Activated CD4-positive, alpha-beta T cell treated with anti-CD3 and anti-CD28 coated beads, Interleukin-2, amount 50 U/mL, for 4 hours (primary cell): ENCODE measurements around the gene VWF.
A peak's percentile ranks its signal among the peaks of the same experiment; 100 is the strongest.
"Not testable (repeated sequence)": the region's sequence is repeated elsewhere in the genome, so short reads cannot be mapped to it uniquely, and the experiment has no call there.

Experiments
- DNase-seq, 2 experiments: peaks; one replicate each; pipeline ENCODE4 v3.0.0-alpha.2; 2020

VWF gene

GRCh38 chr12:6029401-6029800, 95.1 kb downstream of the VWF start:
- DNase-seq, result no peak

DNA sequence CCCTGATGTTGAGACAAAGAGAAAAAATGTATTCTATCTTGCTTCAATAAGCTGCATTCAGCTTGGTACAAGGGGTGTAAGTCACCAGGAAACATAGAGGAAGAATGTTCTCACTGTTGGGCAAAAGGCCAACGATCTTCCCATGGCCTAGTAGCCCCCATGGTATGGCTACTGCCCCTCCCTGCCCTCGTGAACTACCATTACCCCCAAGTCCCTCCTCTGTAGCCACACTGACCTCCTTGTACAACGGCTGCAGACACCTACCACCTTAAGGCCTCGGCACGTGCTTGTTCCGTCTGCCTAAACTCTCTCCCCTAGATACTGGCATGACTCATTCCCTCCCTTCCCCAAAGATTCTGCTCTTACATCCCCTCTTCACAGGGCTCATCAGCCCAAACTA, 97.5 kb downstream of the VWF start:
- DNase-seq, result no peak

DNA sequence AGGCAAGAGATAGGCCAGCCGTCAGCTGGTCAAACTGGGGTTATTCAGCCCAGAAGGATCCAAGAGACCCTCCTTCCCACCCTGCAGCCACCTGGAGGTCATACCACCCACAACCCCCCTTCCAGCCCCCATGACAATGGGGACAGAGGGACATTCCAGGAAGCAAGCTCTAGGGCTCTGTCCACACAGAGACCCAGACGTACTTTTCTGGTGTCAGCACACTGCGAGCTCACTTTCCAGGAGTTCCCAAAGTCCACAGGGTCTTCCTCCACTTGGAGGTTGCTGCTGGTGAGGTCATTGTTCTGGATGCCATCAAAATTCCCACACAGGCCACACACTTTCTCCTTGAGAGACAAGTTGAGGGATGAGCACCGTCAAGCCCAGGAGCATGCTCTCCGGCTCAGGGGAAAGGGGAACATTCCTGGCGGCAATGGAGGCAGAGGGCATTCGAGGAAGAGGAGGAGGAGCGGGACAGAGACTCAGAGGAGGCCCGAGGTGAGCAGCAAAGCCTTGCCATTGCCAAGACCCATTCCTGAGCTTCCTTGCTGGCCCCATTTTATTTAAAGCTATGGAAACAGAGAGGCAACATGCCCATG, 98.7 kb downstream of the VWF start:
- DNase-seq, result not testable (repeated sequence)

DNA sequence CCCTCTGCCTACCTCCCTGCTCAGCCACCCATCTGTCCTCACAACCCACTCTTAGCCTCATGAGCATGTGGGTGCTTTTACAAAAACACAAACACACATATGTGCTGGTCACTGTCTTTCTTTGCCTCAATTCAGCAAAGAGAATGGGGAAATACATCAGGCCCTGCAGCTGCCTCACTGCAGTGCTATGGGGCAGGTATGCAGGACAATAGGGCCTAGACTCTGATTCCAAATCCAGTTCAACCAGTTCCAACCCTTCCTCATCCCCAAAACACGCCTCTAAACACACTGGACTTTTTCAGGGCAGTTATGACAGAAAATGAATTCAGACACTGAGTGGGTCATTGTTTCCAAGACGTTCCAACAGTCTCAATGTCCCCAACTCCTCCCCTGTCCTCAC, 100.4 kb downstream of the VWF start:
- not testable (repeated sequence) for DNase-seq

DNA sequence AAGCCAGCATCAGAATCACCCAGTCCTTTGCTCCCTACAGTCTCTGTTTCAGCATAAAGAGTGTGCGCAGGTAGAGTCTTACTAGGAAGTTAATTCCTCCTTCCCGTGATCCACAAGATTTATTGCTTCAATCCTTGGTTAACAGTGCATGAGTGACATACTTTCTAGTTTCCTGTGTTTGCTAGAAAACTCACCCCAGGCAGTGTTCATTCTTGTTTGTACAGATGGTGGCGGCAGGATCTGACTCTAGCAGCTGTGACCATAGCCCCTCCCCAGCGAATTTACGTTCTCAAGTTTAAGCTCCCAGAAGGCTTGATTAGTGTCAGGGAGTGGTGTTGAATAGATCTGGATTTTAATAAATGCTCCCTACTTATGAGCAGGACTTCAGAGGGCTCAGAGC, 103.5 kb downstream of the VWF start:
- no peak for DNase-seq

DNA sequence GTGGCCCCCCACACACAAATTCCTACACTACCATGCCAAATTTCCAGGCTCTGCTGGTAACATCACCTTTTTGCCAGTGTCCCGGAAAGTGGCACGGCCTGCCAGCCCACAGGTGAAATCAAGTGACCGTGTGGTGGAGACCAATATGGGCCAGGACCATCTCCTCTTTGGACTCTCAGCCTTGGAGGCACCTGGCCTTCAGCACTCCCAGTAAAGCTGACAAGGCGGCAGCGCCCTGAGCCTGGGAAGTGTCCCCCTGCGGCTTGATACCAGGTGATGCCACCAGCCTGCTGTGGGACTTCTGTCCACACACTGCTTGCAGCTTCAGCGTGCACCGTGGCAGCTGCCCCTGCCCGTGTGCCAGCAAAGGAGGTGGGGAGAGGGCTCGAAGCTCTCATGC, 104.0 kb downstream of the VWF start:
- DNase-seq, result not testable (repeated sequence)

DNA sequence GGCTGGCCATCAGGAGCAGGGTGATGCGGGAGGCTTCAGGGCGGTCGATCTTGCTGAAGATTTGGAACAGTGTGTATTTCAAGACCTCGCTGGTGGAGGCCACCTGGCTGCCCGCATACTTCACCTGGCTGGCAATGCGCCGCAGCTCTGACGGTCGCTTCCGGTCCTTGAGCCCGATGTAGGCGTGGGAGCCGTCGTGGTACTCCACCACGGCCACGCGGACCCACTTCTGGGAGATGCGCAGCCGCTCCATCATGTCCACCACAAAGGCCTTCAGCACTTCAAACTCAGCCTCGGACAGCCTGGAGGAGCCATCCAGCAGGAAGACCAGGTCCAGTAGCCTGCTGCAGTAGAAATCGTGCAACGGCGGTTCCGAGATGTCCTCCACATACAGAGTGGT, 105.2 kb downstream of the VWF start:
- not testable (repeated sequence) for DNase-seq

GRCh38 chr12:6018265-6018664, 106.2 kb downstream of the VWF start:
- no peak for DNase-seq

- no peak for DNase-seq
Measured at GRCh38 chr12:6016756-6017155, 107.7 kb downstream of the VWF start.

- not testable (repeated sequence) for DNase-seq
Measured at GRCh38 chr12:6016004-6016403, 108.5 kb downstream of the VWF start.

GRCh38 chr12:6015271-6015670, 109.2 kb downstream of the VWF start:
- DNase-seq, result not testable (repeated sequence)

GRCh38 chr12:6010631-6011350, 113.7 kb downstream of the VWF start:
- DNase-seq, result not testable (repeated sequence)

DNA sequence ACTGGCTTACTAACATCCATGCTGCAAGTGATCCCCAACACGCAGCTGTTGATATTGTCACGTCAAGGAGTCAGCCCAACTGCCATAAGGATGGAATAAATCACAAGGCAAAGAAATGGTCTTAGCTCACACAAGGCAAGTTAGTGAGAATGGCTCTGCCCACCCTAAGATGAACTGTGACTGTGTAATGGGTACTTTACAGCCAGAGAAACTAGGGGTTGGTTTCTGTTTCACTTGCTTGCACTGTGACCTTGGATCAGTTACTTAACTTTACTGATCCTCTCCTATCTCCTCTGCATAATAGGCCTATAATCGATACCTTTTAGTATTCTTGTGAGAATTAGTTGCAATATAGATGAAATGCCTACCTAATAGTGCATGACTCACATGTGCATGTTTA, 127.2 kb downstream of the VWF start:
- no peak for DNase-seq

GRCh38 chr12:5996459-5996858, 128.0 kb downstream of the VWF start:
- DNase-seq, result no peak

GRCh38 chr12:5989621-5990020, 134.8 kb downstream of the VWF start:
- DNase-seq, result no peak

DNA sequence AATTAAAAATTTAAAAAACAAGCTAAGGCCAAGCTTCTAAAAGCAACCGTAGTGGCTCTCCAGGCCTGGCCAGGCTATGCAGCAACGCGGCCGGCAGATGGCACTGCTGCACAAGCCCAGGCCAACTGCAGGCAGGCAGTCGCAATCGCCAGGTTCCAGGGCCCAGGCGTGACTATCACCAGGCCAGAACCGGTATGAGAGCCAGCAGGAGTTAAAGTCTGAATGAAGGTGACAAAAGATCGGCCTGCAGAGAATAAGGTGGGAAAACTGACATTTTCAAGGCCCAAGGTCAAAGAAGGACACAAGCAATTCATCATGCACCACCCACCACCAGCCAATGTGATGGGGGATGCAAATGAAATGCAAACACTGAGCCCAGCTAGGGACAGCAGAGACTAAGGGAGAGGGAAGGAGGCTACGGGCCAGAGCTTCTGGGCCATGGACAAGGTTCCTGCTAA, 135.8 kb downstream of the VWF start:
- DNase-seq, result peak; percentile 57 to 62

DNA sequence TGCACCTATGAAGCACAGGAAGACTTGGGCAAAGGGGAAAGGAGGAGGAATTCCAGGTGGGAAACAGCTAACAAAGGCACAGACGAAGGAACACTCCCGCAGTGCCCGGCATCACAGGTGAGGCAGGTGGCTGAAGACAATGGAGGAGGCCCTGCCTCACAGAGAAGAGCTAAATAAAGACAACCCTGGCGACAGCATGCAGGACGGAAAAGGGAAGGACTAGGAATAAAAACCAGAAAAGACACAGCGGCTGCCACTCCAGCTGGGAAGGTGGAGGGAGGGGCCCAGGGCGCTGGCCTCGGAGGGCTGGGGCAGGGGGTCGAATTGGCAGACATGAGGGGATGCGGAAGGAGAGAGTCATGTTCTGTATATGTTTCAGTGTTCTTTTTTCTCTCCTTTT, 136.4 kb downstream of the VWF start:
- DNase-seq, result no peak

- DNase-seq, result no peak
Measured at GRCh38 chr12:5987573-5987972, 136.9 kb downstream of the VWF start.

DNA sequence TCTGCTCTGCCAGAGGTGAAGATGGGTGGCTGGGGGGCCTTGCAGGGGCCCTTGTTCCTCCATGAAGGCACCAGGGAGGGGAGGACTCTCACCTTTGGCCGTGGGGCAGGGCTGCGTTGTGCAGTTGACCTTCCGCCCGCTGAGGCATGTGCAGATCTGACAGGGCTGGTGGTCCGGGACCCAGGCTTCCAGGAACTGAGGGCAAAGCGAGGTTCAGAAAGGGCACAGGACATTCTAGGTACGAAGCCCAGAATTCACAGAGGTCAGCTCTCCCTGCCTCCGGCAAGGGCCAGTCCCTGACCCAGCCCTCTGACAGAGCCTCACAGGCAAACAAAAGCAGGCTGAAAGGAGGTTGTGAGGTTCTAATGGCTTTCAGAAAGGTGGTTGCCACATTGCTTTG, 139.0 kb downstream of the VWF start:
- no peak for DNase-seq

DNA sequence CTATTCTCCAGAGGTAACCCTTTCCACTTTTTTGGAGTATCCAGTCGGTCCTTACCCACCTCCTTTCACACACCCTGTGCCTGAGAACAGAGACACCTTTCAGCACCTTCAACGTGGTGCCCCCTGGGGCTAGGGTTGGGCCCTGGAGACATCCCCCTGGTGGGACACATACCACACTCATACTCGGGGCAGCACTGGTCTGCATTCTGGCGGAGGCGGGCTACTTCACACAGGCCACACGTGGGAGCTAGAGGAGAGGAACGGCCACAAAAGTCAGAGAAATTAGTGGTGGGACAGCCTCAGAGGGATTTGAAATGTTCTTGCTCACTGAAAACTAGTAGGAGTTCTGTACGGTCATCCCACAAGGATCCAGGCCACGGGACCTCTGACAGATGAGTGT, 139.6 kb downstream of the VWF start:
- DNase-seq, result no peak

DNA sequence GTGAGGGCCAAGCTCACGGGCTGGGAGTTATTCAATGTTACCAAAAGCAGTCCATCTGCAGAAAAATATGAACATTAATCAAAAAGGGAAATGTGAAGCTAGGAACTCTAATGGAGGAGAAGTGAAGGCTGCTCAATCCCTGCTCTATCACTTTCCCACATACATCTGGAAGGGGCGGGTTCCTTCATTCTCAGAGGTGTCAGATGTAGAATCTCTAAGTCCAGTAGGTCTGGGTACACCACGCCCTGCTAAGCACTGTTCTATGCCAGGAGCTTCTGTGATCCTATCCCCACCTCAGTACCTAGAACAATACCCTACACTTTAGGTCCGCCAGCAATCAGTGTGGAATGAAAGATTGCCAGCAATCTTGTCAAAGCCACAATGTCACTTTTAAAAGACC, 142.4 kb downstream of the VWF start:
- DNase-seq, result no peak

- no peak for DNase-seq
Measured at GRCh38 chr12:5977556-5977955, 146.9 kb downstream of the VWF start.

DNA sequence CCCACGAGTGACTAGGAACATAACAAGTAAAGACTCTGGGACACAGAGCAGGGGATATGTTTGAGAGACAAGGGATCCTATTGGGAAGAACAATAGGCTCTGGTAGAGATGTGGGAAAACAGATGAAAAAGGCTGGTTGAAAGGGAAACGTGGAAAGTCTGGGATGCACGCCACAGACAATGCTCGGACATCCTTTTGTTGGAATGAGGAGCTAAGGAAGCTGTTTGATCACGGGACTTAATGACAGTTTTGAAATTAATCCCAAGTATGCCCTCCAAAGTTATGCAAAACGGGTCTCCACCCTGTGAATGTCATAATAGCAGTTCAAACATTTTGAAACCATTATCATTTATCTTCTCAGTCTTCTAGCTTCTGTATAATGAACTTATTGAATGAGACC, 147.8 kb downstream of the VWF start:
- no peak for DNase-seq

DNA sequence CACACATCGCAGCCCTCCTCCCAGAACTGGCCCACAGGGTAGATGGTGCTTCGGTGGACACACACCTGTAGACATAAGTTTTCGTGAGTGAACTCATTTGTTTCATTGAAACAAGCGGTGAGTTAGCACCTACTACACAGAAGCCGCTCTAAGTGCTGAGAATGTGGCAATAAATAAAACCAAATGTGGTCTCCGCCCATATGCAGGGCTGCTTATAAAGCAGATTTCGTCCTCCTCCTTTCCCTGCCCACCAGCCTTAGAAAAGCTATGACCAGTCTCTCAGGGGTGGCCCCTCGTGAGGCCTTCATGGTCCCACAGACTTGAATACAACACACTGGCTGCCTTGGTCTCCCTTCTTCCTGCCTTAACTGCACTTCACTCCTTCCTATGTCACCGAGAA, 148.3 kb downstream of the VWF start:
- no peak for DNase-seq
